Measurements from ENCODE around the gene MED20.
"Not testable (repeated sequence)": the region's sequence is repeated elsewhere in the genome, so short reads cannot be mapped to it uniquely, and the experiment has no call there.

MED20 gene

GRCh38 chr6:41920921-41921711 lies at the start of gene MED20, which contains the start of gene BYSL:
Gene MED20 (minus strand): TSS chr6:41921139. CDS start chr6:41921018, 121 bp downstream.
Gene BYSL (plus strand): TSS chr6:41921499. CDS start chr6:41921563, 64 bp downstream.
- peak; percentile 86 to 88 for DNase-seq

GRCh38 chr6:41970436-41970846 lies 49.5 kb upstream of the MED20 start:
- DNase-seq = no peak

GRCh38 chr6:41967312-41968287 lies 46.7 kb upstream of the MED20 start:
- no peak for DNase-seq

- no peak for DNase-seq
Measured at GRCh38 chr6:41966961-41967311, 46.0 kb upstream of the MED20 start.

- DNase-seq = no peak
Measured at GRCh38 chr6:41966214-41966920, 45.4 kb upstream of the MED20 start.

GRCh38 chr6:41965429-41966213 lies 44.7 kb upstream of the MED20 start:
- no peak for DNase-seq

- DNase-seq = no peak
Measured at GRCh38 chr6:41964201-41964887, 43.4 kb upstream of the MED20 start.

- DNase-seq = no peak
Measured at GRCh38 chr6:41963371-41963770, 42.4 kb upstream of the MED20 start.

- DNase-seq = no peak
Measured at GRCh38 chr6:41960028-41960427, 39.1 kb upstream of the MED20 start.

- no peak for DNase-seq
Measured at GRCh38 chr6:41958022-41958856, 37.3 kb upstream of the MED20 start.

- no peak for DNase-seq
Measured at GRCh38 chr6:41957117-41957516, 36.2 kb upstream of the MED20 start.

GRCh38 chr6:41955412-41955811 lies 34.5 kb upstream of the MED20 start:
- DNase-seq = no peak

GRCh38 chr6:41954668-41955067 lies 33.7 kb upstream of the MED20 start:
- no peak for DNase-seq

GRCh38 chr6:41947581-41948220 lies 26.8 kb upstream of the MED20 start:
- no peak for DNase-seq

- no peak for DNase-seq
Measured at GRCh38 chr6:41943456-41943855, 22.5 kb upstream of the MED20 start.

- DNase-seq = not testable (repeated sequence)
Measured at GRCh38 chr6:41942882-41943281, 21.9 kb upstream of the MED20 start.

GRCh38 chr6:41942067-41942851 lies 21.3 kb upstream of the MED20 start:
- no peak for DNase-seq

GRCh38 chr6:41941280-41942066 lies 20.5 kb upstream of the MED20 start, which contains the start of gene CCND3:
Gene CCND3 (minus strand): TSS chr6:41941808. CDS start chr6:41941649, 159 bp downstream.
- peak; percentile 86 to 94 for DNase-seq

All from NCI-H2081 (cell line).